Measurements from ENCODE around the gene MYO5B.
"Not testable (repeated sequence)": the region's sequence is repeated elsewhere in the genome, so short reads cannot be mapped to it uniquely, and the experiment has no call there.

The MYO5B gene

GRCh38 chr18:49814147-49814499, 380.8 kb downstream of the MYO5B start:
- DNase-seq, result peak; percentile 60

GRCh38 chr18:49813319-49814146, 381.4 kb downstream of the MYO5B start, which contains the start of gene ACAA2:
Gene ACAA2 (minus strand): TSS chr18:49813533. CDS start chr18:49813484, 49 bp downstream.
- peak; percentile 89 for DNase-seq

GRCh38 chr18:49813069-49813318, 382.0 kb downstream of the MYO5B start:
- peak; percentile 41 for DNase-seq

- peak; percentile 8 for DNase-seq
Observed at GRCh38 chr18:49812286-49813068, 382.5 kb downstream of the MYO5B start.

- DNase-seq, result no peak
Observed at GRCh38 chr18:49811151-49811938, 383.6 kb downstream of the MYO5B start.

- not testable (repeated sequence) for DNase-seq
Observed at GRCh38 chr18:49808553-49809191, 386.3 kb downstream of the MYO5B start.

- DNase-seq, result no peak
Observed at GRCh38 chr18:49804096-49804495, 390.9 kb downstream of the MYO5B start.

- no peak for DNase-seq
Observed at GRCh38 chr18:49802623-49803022, 392.3 kb downstream of the MYO5B start.

GRCh38 chr18:49800491-49800890, 394.5 kb downstream of the MYO5B start:
- DNase-seq, result not testable (repeated sequence)

GRCh38 chr18:49799806-49800205, 395.1 kb downstream of the MYO5B start:
- DNase-seq, result not testable (repeated sequence)

- no peak for DNase-seq
Observed at GRCh38 chr18:49798001-49798400, 396.9 kb downstream of the MYO5B start.

GRCh38 chr18:49795612-49796552, 399.1 kb downstream of the MYO5B start:
- DNase-seq, result no peak

GRCh38 chr18:49794743-49795142, 400.2 kb downstream of the MYO5B start:
- DNase-seq, result no peak

- DNase-seq, result not testable (repeated sequence)
Observed at GRCh38 chr18:49789560-49790134, 405.3 kb downstream of the MYO5B start.

- peak; percentile 14 for DNase-seq
Observed at GRCh38 chr18:49788327-49788898, 406.5 kb downstream of the MYO5B start.

- DNase-seq, result no peak
Observed at GRCh38 chr18:49786019-49786720, 408.8 kb downstream of the MYO5B start.

- no peak for DNase-seq
Observed at GRCh38 chr18:49784427-49785185, 410.3 kb downstream of the MYO5B start.

GRCh38 chr18:49783631-49784030, 411.3 kb downstream of the MYO5B start:
- not testable (repeated sequence) for DNase-seq

- DNase-seq, result no peak
Observed at GRCh38 chr18:49778826-49779465, 416.0 kb downstream of the MYO5B start.

Data from EL (cell line).